Suprapubic skin (tissue), 4 donors: Measurements from ENCODE around the gene DYNC2LI1.

ENCODE experiments used
- EP300 ChIP-seq: sonication (generic); formaldehyde crosslinking; IDR thresholded peaks from one replicate; pipeline ENCODE4 v1.6.1; 2017; ENCODE audit warnings: antibody characterized with exemption
- POLR2AphosphoS5 ChIP-seq, 3 donors: sonication (generic); formaldehyde crosslinking; IDR thresholded peaks; one replicate each; pipeline ENCODE4 v1.6.1; 2017; ENCODE audit warnings: antibody characterized with exemption in 3 of 3

GRCh38 chr2:43812947-43813346 lies 39.1 kb downstream of the DYNC2LI1 start:
- no peak for TF ChIP-seq POLR2AphosphoS5 (IDR thresholded peaks at IDR 0.05)
- TF ChIP-seq EP300, result no peak
